Tibial nerve (tissue), 4 donors: ENCODE results near the gene SYTL5.

Experiments
- EP300 ChIP-seq, 2 donors: sonication (generic); formaldehyde crosslinking; IDR thresholded peaks; one replicate each; pipeline ENCODE4 v1.6.1; 2017; ENCODE audit warnings: antibody characterized with exemption in 2 of 2, mild to moderate bottlenecking in 1 of 2
- TF ChIP-seq, protein P1 (sequence below), 5 experiments: fragments of 200-600 bp in 3 of 5; fragments of 450-650 bp in 2 of 5; sonication (generic) in 3 of 5; IDR thresholded peaks; one replicate each; pipeline ENCODE4 v1.5.1; 2016 to 2019; ENCODE audit warnings: antibody characterized with exemption in 5 of 5, mild to moderate bottlenecking in 3 of 5, moderate library complexity in 2 of 5

DNA sequence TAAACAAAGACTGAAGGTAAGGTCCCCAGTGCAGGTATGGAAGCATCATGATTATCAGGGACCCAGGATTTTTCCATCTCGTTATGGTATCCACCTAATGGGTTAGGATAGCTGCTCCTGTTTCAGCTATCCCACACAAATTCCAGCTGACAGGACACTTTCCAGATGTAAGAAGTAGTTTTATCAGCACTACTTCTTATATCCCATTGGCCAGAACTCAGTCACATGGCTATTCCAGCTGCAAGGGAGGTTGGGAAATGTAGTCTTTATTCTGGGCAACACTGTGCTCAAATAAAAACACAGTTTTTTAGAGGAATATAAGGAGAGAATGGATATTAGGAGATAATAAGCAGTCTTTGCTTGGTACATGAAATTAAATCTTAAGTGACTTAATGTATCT lies 117.6 kb downstream of the SYTL5 start:
- TF ChIP-seq, protein P1, sequence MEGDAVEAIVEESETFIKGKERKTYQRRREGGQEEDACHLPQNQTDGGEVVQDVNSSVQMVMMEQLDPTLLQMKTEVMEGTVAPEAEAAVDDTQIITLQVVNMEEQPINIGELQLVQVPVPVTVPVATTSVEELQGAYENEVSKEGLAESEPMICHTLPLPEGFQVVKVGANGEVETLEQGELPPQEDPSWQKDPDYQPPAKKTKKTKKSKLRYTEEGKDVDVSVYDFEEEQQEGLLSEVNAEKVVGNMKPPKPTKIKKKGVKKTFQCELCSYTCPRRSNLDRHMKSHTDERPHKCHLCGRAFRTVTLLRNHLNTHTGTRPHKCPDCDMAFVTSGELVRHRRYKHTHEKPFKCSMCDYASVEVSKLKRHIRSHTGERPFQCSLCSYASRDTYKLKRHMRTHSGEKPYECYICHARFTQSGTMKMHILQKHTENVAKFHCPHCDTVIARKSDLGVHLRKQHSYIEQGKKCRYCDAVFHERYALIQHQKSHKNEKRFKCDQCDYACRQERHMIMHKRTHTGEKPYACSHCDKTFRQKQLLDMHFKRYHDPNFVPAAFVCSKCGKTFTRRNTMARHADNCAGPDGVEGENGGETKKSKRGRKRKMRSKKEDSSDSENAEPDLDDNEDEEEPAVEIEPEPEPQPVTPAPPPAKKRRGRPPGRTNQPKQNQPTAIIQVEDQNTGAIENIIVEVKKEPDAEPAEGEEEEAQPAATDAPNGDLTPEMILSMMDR (IDR thresholded peaks at IDR 0.05) = no peak
- TF ChIP-seq EP300 (IDR thresholded peaks at IDR 0.05) = no peak
